Measurements from ENCODE around the gene C14orf180. TPM values are rescaled to one million over a fixed set of nuclear protein-coding genes. Genes with fewer than 3 reads are reported as not detected.

The C14orf180 gene
- total RNA-seq, 1 experiment from 2014 or later = not detected

- H3K27me3 Mint-ChIP-seq (ENCODE audit: low read depth) = no peaks in the 10 kb centered on the region; the same call in 1 of the 2 replicates
- ATAC-seq (no peak), DNase-seq (ENCODE audit: low spot score) (no peak)
- ChIA-PET CTCF (interaction anchor here (0.5 to 1.8 kb wide), 12 partner anchors 12 to 805 kb away, joined by 3 to 6 read pairs (median 4); no protein-coding TSS in a partner anchor), POLR2A (no interaction called here)
- H3K4me1 Mint-ChIP-seq = peaks cover 5% of the 10 kb centered on the region; the same call in 1 of the 2 replicates
- no peaks in the 10 kb centered on the region for H3K9me3 Mint-ChIP-seq
- no peak overlapping the region for H3K4me3 Mint-ChIP-seq
- no peaks in the 10 kb centered on the region for H3K36me3 Mint-ChIP-seq
- no peak for TF ChIP-seq ESRRA (CRISPR knock-in tag; IDR thresholded peaks at IDR 0.05; ENCODE audit: borderline replicate concordance)
- no peak for TF ChIP-seq ELF4 (CRISPR knock-in tag; IDR thresholded peaks at IDR 0.05; ENCODE audit: low read depth)
- TF ChIP-seq ERG (CRISPR knock-in tag; IDR thresholded peaks at IDR 0.05) = no peak
- TF ChIP-seq IRF1 (CRISPR knock-in tag; IDR thresholded peaks at IDR 0.05) = no peak
- TF ChIP-seq SMAD3 (CRISPR knock-in tag; IDR thresholded peaks at IDR 0.05; ENCODE audit: borderline replicate concordance) = no peak
- TF ChIP-seq MAX (CRISPR knock-in tag; IDR thresholded peaks at IDR 0.05) = no peak
- TF ChIP-seq PRDM15 (CRISPR knock-in tag; IDR thresholded peaks at IDR 0.05) = no peak
- TF ChIP-seq ZNF425 (CRISPR knock-in tag; conservative IDR thresholded peaks at IDR 0.05) = no peak
- no peak for TF ChIP-seq NFATC4 (CRISPR knock-in tag; IDR thresholded peaks at IDR 0.05)
- no peak overlapping the region for H3K27ac Mint-ChIP-seq
Observed at GRCh38 chr14:104639471-104639870, 59.9 kb downstream of the C14orf180 start.

Other genes with a start within 250 kb of the C14orf180 start
- 2.4 to 3.9 TPM (median 3.6 TPM) in 3 replicates for gene TMEM179, start 25.0 kb downstream of the C14orf180 start, total RNA-seq (2021)
- 69.0 to 82.4 TPM (median 72.4 TPM) in 3 replicates for gene INF2, start 109.9 kb downstream of the C14orf180 start, total RNA-seq (2021)
- 10.0 to 13.3 TPM (median 12.0 TPM) in 3 replicates for gene ADSS1, start 144.5 kb downstream of the C14orf180 start, total RNA-seq (2021)
- gene SIVA1, start 173.4 kb downstream of the C14orf180 start, total RNA-seq (2021) = 113 to 128 TPM (median 124 TPM) in 3 replicates
- gene AKT1, start 216.0 kb downstream of the C14orf180 start, total RNA-seq (2021) = 105 to 121 TPM (median 106 TPM) in 3 replicates
- 5.4 to 6.4 TPM (median 5.5 TPM) in 3 replicates for gene ZBTB42, start 221.3 kb downstream of the C14orf180 start, total RNA-seq (2021)